IMR-90 (cell line): ENCODE data around the gene CCL11. TPM values are rescaled to one million over a fixed set of nuclear protein-coding genes. Genes with fewer than 3 reads are reported as not detected.

ENCODE experiments used
- ATAC-seq: fragments of 200-7000 bp; cut with Tn5 transposase; 2 replicates; pipeline ENCODE4 v1.9.1; 2020; ENCODE audit warnings: low read depth, mild to moderate bottlenecking, moderate library complexity
- BruUV-seq: library from RNA; stranded (reverse); fragments of 400-500 nt; replicated peaks from 2 replicates; lab custom pipeline; 2021; lab: Mats Ljungman, UMichigan
- CTCF ChIA-PET: fragments of 300-600 bp; formaldehyde crosslinking; extraction: SDS; loops from one replicate; lab custom pipeline; 2021; ENCODE audit warnings: antibody characterized with exemption; lab: Yijun Ruan, JAX
- POLR2A ChIA-PET: fragments of 300-600 bp; sonication (Branson Sonifier 250); formaldehyde crosslinking; loops from one replicate; lab custom pipeline; 2022; ENCODE audit warnings: antibody characterized with exemption; ENCODE audit not compliant: unreplicated experiment; lab: Charles Lee
- DNase-seq: peaks from one replicate; pipeline ENCODE4 v3.0.0; 2013
- H2AFZ ChIP-seq: replicated peaks from 2 replicates; pipeline ENCODE3; 2013; ENCODE audit warnings: low read length, mild to moderate bottlenecking; ENCODE audit not compliant: poor library complexity
- H2AK5ac ChIP-seq: 2 replicates; pipeline ENCODE4 v1.6.1; 2013; ENCODE audit warnings: low read depth, low read length, inconsistent platforms
- H2AK9ac ChIP-seq: replicated peaks from 2 replicates; pipeline ENCODE3; 2013; ENCODE audit warnings: mild to moderate bottlenecking, low read depth, low read length, moderate library complexity; ENCODE audit not compliant: poor library complexity
- H2BK120ac ChIP-seq: 2 replicates; pipeline ENCODE4 v1.6.1; 2013; ENCODE audit warnings: low read depth, low read length, inconsistent platforms
- H2BK15ac ChIP-seq: 3 replicates; pipeline ENCODE4 v1.6.1; 2013; ENCODE audit warnings: low read depth, low read length, inconsistent platforms
- H2BK20ac ChIP-seq: 2 replicates; pipeline ENCODE4 v1.6.1; 2013; ENCODE audit warnings: low read depth, mild to moderate bottlenecking, inconsistent platforms, low read length, moderate library complexity
- H2BK5ac ChIP-seq: 2 replicates; pipeline ENCODE4 v1.6.1; 2013; ENCODE audit warnings: mild to moderate bottlenecking, low read depth, low read length, inconsistent platforms; ENCODE audit not compliant: poor library complexity, severe bottlenecking
- H3K14ac ChIP-seq: replicated peaks from 2 replicates; pipeline ENCODE4 v1.6.1; 2013; ENCODE audit warnings: low read depth, low read length, inconsistent platforms
- H3K18ac ChIP-seq: 2 replicates; pipeline ENCODE4 v1.6.1; 2013; ENCODE audit warnings: low read depth, low read length, control low read depth
- H3K23ac ChIP-seq: 2 replicates; pipeline ENCODE4 v1.6.1; 2013; ENCODE audit warnings: low read depth, low read length, inconsistent platforms
- H3K27ac ChIP-seq: 2 replicates; pipeline ENCODE4 v1.5.1; 2013; ENCODE audit warnings: mild to moderate bottlenecking, control low read depth, low read length; ENCODE audit not compliant: insufficient read depth
- H3K27me3 ChIP-seq: 2 replicates; pipeline ENCODE4 v1.6.1; 2013; ENCODE audit warnings: low read length; ENCODE audit not compliant: control insufficient read depth, insufficient read depth
- H3K36me3 ChIP-seq: 2 replicates; pipeline ENCODE4 v1.6.1; 2013; ENCODE audit warnings: low read length, mixed read lengths; ENCODE audit not compliant: control insufficient read depth, insufficient read depth
- H3K4ac ChIP-seq: 2 replicates; pipeline ENCODE4 v1.6.1; 2013; ENCODE audit warnings: low read depth, low read length, inconsistent platforms
- H3K4me1 ChIP-seq: 2 replicates; pipeline ENCODE4 v1.6.1; 2013; ENCODE audit warnings: low read length, mixed read lengths; ENCODE audit not compliant: control insufficient read depth, insufficient read depth
- H3K4me2 ChIP-seq: 2 replicates; pipeline ENCODE4 v1.6.1; 2013; ENCODE audit warnings: low read depth, mild to moderate bottlenecking, control low read depth, low read length, moderate library complexity
- H3K4me3 ChIP-seq: 2 replicates; pipeline ENCODE4 v1.5.1; 2013; ENCODE audit warnings: low read depth, mild to moderate bottlenecking, control low read depth, low read length, moderate library complexity; ENCODE audit not compliant: insufficient read depth
- H3K56ac ChIP-seq: 2 replicates; pipeline ENCODE4 v1.6.1; 2013; ENCODE audit warnings: low read length, inconsistent platforms; ENCODE audit not compliant: insufficient read depth; ENCODE audit errors: extremely low read depth
- H3K79me1 ChIP-seq, 2 experiments: 2 replicates each; pipeline ENCODE4 v1.6.1; 2013; ENCODE audit warnings: low read length in 2 of 2, inconsistent platforms in 1 of 2, low read depth in 1 of 2
- H3K9ac ChIP-seq: 2 replicates; pipeline ENCODE4 v1.6.1; 2013; ENCODE audit warnings: low read depth, low read length, control low read depth
- H3K9me1 ChIP-seq: 2 replicates; pipeline ENCODE4 v1.6.1; 2013; ENCODE audit warnings: low read length, inconsistent platforms; ENCODE audit not compliant: insufficient read depth
- H3K9me3 ChIP-seq: 2 replicates; pipeline ENCODE4 v1.6.1; 2013; ENCODE audit warnings: low read length; ENCODE audit not compliant: control insufficient read depth, insufficient read depth
- H4K20me1 ChIP-seq: 2 replicates; pipeline ENCODE4 v1.6.1; 2013; ENCODE audit warnings: low read length, inconsistent platforms; ENCODE audit not compliant: insufficient read depth
- H4K5ac ChIP-seq: 2 replicates; pipeline ENCODE4 v1.6.1; 2013; ENCODE audit warnings: mild to moderate bottlenecking, low read depth, low read length, control low read depth
- H4K8ac ChIP-seq, 2 experiments: 2 replicates each; pipeline ENCODE4 v1.6.1; 2013; ENCODE audit warnings: low read depth in 2 of 2, low read length in 2 of 2, control low read depth in 1 of 2, inconsistent platforms in 1 of 2
- H4K91ac ChIP-seq: 2 replicates; pipeline ENCODE4 v1.6.1; 2013; ENCODE audit warnings: low read depth, low read length, inconsistent platforms; ENCODE audit not compliant: insufficient read depth
- CTCF ChIP-seq: conservative IDR thresholded peaks from 2 replicates; pipeline ENCODE4 v1.5.1; 2012; ENCODE audit warnings: mild to moderate bottlenecking, low read depth, low read length, improper control_type of control experiment
- FOS ChIP-seq: fragments of 150-350 bp; IDR thresholded peaks from 2 replicates; pipeline ENCODE4 v1.6.1; 2016; ENCODE audit warnings: low read depth, low read length
- MAFK ChIP-seq: IDR thresholded peaks from 2 replicates; pipeline ENCODE4 v1.6.1; 2012; ENCODE audit warnings: low read depth, low read length, improper control_type of control experiment
- POLR2A ChIP-seq: IDR thresholded peaks from 2 replicates; pipeline ENCODE4 v1.6.1; 2012; ENCODE audit warnings: mild to moderate bottlenecking, low read depth, low read length
- RAD21 ChIP-seq: IDR thresholded peaks from 2 replicates; pipeline ENCODE4 v1.6.1; 2012; ENCODE audit warnings: low read length, improper control_type of control experiment
- RFX5 ChIP-seq: IDR thresholded peaks from 2 replicates; pipeline ENCODE4 v1.8.0; 2012; ENCODE audit warnings: low read depth, mild to moderate bottlenecking, low read length, moderate library complexity
- SMC3 ChIP-seq: fragments of 150-350 bp; IDR thresholded peaks from 2 replicates; pipeline ENCODE4 v1.6.1; 2016; ENCODE audit warnings: low read depth, mild to moderate bottlenecking, antibody characterized with exemption, low read length, moderate library complexity
- WGBS, 2 experiments: methylation state at CpG; one replicate each; pipeline versions ENCODE4 v1.1.5 to v1.1.7; 2013; ENCODE audit warnings: missing lambda C conversion rate in 2 of 2; ENCODE audit not compliant: insufficient read length in 1 of 2; ENCODE audit errors: extremely low coverage in 2 of 2; 5-methylcytosine and 5-hydroxymethylcytosine counted together
- dilution Hi-C: fragments of 300-500 bp; cut with HindIII; formaldehyde crosslinking; loops from one replicate; pipeline ENCODE4 v1.14.3; 2018; ENCODE audit warnings: low sequenced_read_pairs; ENCODE audit not compliant: unreplicated experiment
- in situ Hi-C: fragments of 300-500 bp; cut with MboI; formaldehyde crosslinking; loops from 3 replicates; pipeline ENCODE4 v1.14.3; 2019; ENCODE audit warnings: low sequenced_read_pairs, inconsistent platforms, mixed read lengths
- intact Hi-C: fragments of 100-400 bp; cut with micrococcal nuclease; formaldehyde crosslinking; loops from 2 replicates; pipeline ENCODE4 v1.10.0; 2022
- polyA plus RNA-seq, 3 experiments: library from polyadenylated mRNA; depleted of rRNA; stranded (reverse); fragments of >200 nt; gene quantifications; 2 replicates each; pipeline ENCODE4 v1.2.3, GENCODE V29; 2012; ENCODE audit warnings: low replicate concordance in 1 of 3
- total RNA-seq: library from RNA; depleted of rRNA; stranded (reverse); fragments of >200 nt; gene quantifications from 2 replicates; pipeline ENCODE4 v1.2.3, GENCODE V29; 2012

CCL11 gene
- total and polyA plus RNA-seq, 2 of the 4 experiments (the other 2 are of a cell fraction): not detected

DNA sequence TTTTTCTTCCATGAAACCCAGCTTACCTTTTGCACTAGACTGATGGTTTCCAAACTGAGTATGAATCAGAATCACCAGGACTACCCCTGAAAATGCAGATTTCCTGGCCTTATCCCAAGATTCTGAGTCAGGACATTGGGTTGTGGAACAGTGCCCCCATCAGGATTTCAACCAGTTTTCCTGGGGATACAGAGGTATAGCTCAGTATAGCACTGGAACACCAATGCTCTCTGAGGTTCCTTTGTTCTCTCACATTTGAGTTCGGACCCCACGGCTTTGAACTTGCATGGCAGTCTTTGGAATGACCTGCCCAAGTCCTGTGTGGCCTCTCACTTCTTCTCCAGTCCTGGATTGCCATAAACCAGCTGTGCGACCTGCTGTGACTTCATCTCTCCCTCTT lies 20.9 kb downstream of the CCL11 start:
- POLR2A ChIA-PET: no interaction called here
- H3K14ac ChIP-seq: no peak overlapping the region
- no peak overlapping the region for H3K27ac ChIP-seq
- H3K4me3 ChIP-seq: no peak overlapping the region
- no peak overlapping the region for H3K23ac ChIP-seq
- H3K4me2 ChIP-seq: no peak overlapping the region
- H3K27me3 ChIP-seq: no peaks in the 10 kb centered on the region
- peak overlapping the region; percentile 30; the same call in 1 of the 2 replicates for H2BK120ac ChIP-seq
- H3K9ac ChIP-seq: peak overlapping the region; percentile 49; the same call in 1 of the 2 replicates
- ATAC-seq: peak; percentile 87
- no peaks in the 10 kb centered on the region for H4K20me1 ChIP-seq
- H2BK5ac ChIP-seq: peak overlapping the region; percentile 32
- in situ Hi-C loops: loop anchor here (5.0 kb wide), 3 partner anchors 51 to 104 kb away; partner anchors contain the start of gene CCL13
- H2BK15ac ChIP-seq: peak overlapping the region; percentile 8; the same call in 2 of the 3 replicates
- no peak overlapping the region for H3K56ac ChIP-seq
- peak overlapping the region; percentile 62; the same call in 1 of the 2 replicates for H4K5ac ChIP-seq
- WGBS, 2 experiments: 29% methylated on average over 2 of the region's 3 CpGs; no CpG with 5 or more reads in 1 of the 2 experiments
- H3K36me3 ChIP-seq: no peaks in the 10 kb centered on the region
- H3K18ac ChIP-seq: peak overlapping the region; percentile 67
- peaks cover 8% of the 10 kb centered on the region for H3K4me1 ChIP-seq
- no peaks in the 10 kb centered on the region for H3K79me1 ChIP-seq
- peak overlapping the region; percentile 65; the same call in 1 of the 2 replicates for H2BK20ac ChIP-seq
- no peak overlapping the region for H3K4ac ChIP-seq
- no peaks in the 10 kb centered on the region for H3K9me3 ChIP-seq
- peaks cover 4% of the 10 kb centered on the region; the same call in 1 of the 2 replicates for H3K9me1 ChIP-seq
- BruUV-seq: no TSS peak
- CTCF ChIA-PET: interaction anchor here (0.6 to 4.3 kb wide), 10 partner anchors 10 to 109 kb away, joined by 3 to 40 read pairs (median 4); partner anchors contain the start of gene CCL13
- peak; percentile 87 for DNase-seq
- peak overlapping the region; percentile 31 to 44; a peak in 2 of 4 replicates for H4K8ac ChIP-seq
- H2AK5ac ChIP-seq: no peak overlapping the region
- no peak for TF ChIP-seq MAFK
- peak; percentile 81 for TF ChIP-seq CTCF
- TF ChIP-seq RAD21: peak; percentile 91
- TF ChIP-seq SMC3: peak; percentile 85
- TF ChIP-seq POLR2A: no peak
- no peak for TF ChIP-seq RFX5
- 0 out of 2 replicates have a peak, but pooled peaks have one; percentile 28 for TF ChIP-seq FOS
- H2AK9ac ChIP-seq: no peak overlapping the region
- peak overlapping the region; percentile 35; the same call in 1 of the 2 replicates for H4K91ac ChIP-seq
- H2AFZ ChIP-seq: peak overlapping the region; percentile 29
- dilution Hi-C loops: no loop called here
- intact Hi-C loops: loop anchor here (1.0 to 2.0 kb wide), 3 partner anchors 55 to 528 kb away; no protein-coding TSS in a partner anchor
